Gastrocnemius medialis (tissue), 4 donors: ENCODE results near the gene NSD2. TPM values are rescaled to one million over a fixed set of nuclear protein-coding genes. Genes with fewer than 3 reads are reported as not detected.

Experiments
- ATAC-seq, 2 donors: fragments of 150-250 bp; one replicate each; pipeline ENCODE4 v1.9.1; 2016
- DNase-seq, 2 donors: peaks; one replicate each; pipeline ENCODE4 v3.0.0-alpha.2; 2019
- H3K27ac ChIP-seq, 4 donors: fragments of 200-600 bp; sonication (generic); 1 replicate in 1 of 4; 2 replicates in 3 of 4; pipeline ENCODE4 v1.5.1; 2016 to 2018; ENCODE audit warnings: mild to moderate bottlenecking in 2 of 4, moderate library complexity in 1 of 4
- H3K27me3 ChIP-seq, 3 donors: fragments of 200-600 bp; sonication (generic) in 2 of 3; 1 replicate in 1 of 3; 2 replicates in 2 of 3; pipeline versions ENCODE4 v1.5.1 to v1.6.0; 2016 to 2019; ENCODE audit warnings: mild to moderate bottlenecking in 1 of 3, moderate library complexity in 1 of 3
- H3K36me3 ChIP-seq, 2 donors: fragments of 200-600 bp; sonication (generic) in 1 of 2; one replicate each; pipeline ENCODE4 v1.5.1; 2017 to 2018
- H3K4me1 ChIP-seq, 2 donors: fragments of 200-600 bp; sonication (generic) in 1 of 2; one replicate each; pipeline ENCODE4 v1.5.1; 2016 to 2017; ENCODE audit warnings: mild to moderate bottlenecking in 2 of 2
- H3K4me3 ChIP-seq, 4 donors: fragments of 200-600 bp; sonication (generic) in 3 of 4; 1 replicate in 1 of 4; 2 replicates in 3 of 4; pipeline ENCODE4 v1.5.1; 2016 to 2019; ENCODE audit warnings: mild to moderate bottlenecking in 2 of 4
- H3K9me3 ChIP-seq, 3 donors: fragments of 200-600 bp; sonication (generic) in 2 of 3; 1 replicate in 1 of 3; 2 replicates in 2 of 3; pipeline ENCODE4 v1.5.1; 2016 to 2019
- POLR2A ChIP-seq, 2 donors: fragments of 450-650 bp; IDR thresholded peaks; one replicate each; pipeline ENCODE4 v1.6.1; 2017; ENCODE audit warnings: antibody characterized with exemption in 2 of 2, mild to moderate bottlenecking in 2 of 2, moderate library complexity in 2 of 2
- in situ Hi-C, 4 donors: fragments of 200-750 bp; cut with MboI; loops; one replicate each; pipeline versions ENCODE4 v1.15.0 to v1.8.0; 2017; ENCODE audit warnings: low sequenced_read_pairs in 4 of 4
- intact Hi-C: fragments of 100-400 bp; cut with DNase I; formaldehyde crosslinking; loops from one replicate; pipeline ENCODE4 v1.15.1; 2023; ENCODE audit warnings: low total_unique reads
- total RNA-seq, 4 donors: library from RNA; depleted of rRNA; stranded (reverse); fragments of >200 nt; gene quantifications; one replicate each; pipeline versions ENCODE4 v1.1.0 to v1.2.3, GENCODE V29; 2016
- TF ChIP-seq, protein P1 (sequence below), 5 experiments: fragments of 450-650 bp in 3 of 5; fragments of 200-600 bp in 2 of 5; sonication (generic) in 2 of 5; IDR thresholded peaks in 4 of 5; conservative IDR thresholded peaks in 1 of 5; 1 replicate in 4 of 5; 2 replicates in 1 of 5; pipeline ENCODE4 v1.5.1; 2016 to 2019; ENCODE audit warnings: antibody characterized with exemption in 5 of 5, mild to moderate bottlenecking in 3 of 5, moderate library complexity in 3 of 5

Gene NSD2
- total RNA-seq, 4 donors from 2014 or later: 14.8 to 21.3 (median 16.8) TPM

DNA sequence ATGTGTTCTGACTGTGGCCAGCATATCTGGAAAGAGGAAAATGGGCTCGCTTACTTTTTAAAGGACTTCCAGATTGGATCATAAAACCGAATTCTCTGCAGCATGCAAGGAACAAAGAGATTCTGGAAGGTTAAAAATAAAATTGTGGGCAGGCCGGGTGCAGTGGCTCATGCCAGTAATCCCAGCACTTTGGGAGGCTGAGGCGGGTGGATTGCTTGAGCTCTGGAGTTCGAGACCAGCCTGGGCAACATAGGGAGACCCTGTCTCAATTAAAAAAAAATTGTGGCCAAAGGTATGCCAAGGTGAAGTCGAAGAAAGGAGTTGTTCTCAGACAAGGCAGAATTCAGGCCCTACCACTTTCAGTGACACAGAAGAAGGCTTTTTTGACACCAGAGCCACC lies 99.7 kb downstream of the NSD2 start:
- H3K9me3 ChIP-seq: no peaks in the 10 kb centered on the region
- H3K4me3 ChIP-seq: no peak overlapping the region
- intact Hi-C loops: no loop called here
- H3K27ac ChIP-seq: no peak overlapping the region
- TF ChIP-seq, protein P1, sequence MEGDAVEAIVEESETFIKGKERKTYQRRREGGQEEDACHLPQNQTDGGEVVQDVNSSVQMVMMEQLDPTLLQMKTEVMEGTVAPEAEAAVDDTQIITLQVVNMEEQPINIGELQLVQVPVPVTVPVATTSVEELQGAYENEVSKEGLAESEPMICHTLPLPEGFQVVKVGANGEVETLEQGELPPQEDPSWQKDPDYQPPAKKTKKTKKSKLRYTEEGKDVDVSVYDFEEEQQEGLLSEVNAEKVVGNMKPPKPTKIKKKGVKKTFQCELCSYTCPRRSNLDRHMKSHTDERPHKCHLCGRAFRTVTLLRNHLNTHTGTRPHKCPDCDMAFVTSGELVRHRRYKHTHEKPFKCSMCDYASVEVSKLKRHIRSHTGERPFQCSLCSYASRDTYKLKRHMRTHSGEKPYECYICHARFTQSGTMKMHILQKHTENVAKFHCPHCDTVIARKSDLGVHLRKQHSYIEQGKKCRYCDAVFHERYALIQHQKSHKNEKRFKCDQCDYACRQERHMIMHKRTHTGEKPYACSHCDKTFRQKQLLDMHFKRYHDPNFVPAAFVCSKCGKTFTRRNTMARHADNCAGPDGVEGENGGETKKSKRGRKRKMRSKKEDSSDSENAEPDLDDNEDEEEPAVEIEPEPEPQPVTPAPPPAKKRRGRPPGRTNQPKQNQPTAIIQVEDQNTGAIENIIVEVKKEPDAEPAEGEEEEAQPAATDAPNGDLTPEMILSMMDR (IDR thresholded peaks at IDR 0.05 in 4 of 5, conservative IDR thresholded peaks at IDR 0.05 in 1 of 5): no peak
- no peak for TF ChIP-seq POLR2A (IDR thresholded peaks at IDR 0.05)
- H3K36me3 ChIP-seq: peaks cover 0 to 16% of the 10 kb centered on the region in 2 donors
- ATAC-seq: no peak
- no peaks in the 10 kb centered on the region for H3K4me1 ChIP-seq
- no peaks in the 10 kb centered on the region for H3K27me3 ChIP-seq
- DNase-seq: no peak
- in situ Hi-C loops: no loop called here

DNA sequence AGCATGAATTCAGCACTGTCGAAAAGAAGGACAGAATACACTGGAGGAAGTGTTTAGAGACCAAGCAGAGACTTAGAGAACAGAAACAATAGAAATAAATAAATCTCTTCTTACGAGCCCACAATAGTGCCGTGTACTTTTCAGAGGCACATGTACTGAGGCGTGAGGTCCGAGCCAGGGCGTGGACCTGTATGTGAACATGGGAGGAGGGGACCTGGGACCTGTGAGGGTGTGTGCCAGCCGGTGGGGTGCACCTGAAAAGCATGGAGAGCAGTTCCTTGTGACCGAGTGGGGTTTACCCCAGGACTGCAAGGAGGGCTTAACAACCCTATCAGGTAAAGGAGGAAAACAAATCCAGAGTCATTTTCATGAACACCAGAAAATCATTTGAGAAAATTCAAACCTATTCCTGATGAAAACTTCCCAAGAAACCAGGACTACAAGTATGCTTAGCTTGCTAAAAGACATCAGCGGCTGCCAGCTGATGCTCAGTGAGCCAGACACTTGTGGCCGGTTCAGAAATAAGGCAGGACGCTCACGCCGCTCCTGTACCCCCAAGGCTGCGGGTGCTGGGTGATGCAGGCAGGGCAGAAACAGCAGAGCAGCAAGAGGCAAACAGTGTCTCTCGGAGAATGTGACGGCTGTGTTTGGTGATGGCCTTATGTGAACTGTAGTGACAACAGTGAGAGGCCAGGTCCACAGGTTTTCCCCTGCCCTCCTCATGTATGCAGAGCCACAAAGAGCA lies 100.4 kb downstream of the NSD2 start:
- Histone ChIP-seq H3K27me3 (no peaks in the 10 kb centered on the region), H3K27ac (no peak overlapping the region), H3K36me3 (peaks cover 0 to 23% of the 10 kb centered on the region in 2 donors), H3K9me3 (no peaks in the 10 kb centered on the region), H3K4me1 (no peaks in the 10 kb centered on the region), H3K4me3 (no peak overlapping the region)
- in situ Hi-C loops: no loop called here
- intact Hi-C loops: no loop called here
- ATAC-seq (no peak), DNase-seq (no peak)
- no peak for TF ChIP-seq POLR2A (IDR thresholded peaks at IDR 0.05)
- TF ChIP-seq, protein P1 (IDR thresholded peaks at IDR 0.05 in 4 of 5, conservative IDR thresholded peaks at IDR 0.05 in 1 of 5): no peak

- Histone ChIP-seq H3K4me1 (no peaks in the 10 kb centered on the region), H3K4me3 (no peak overlapping the region), H3K27me3 (no peaks in the 10 kb centered on the region), H3K9me3 (no peaks in the 10 kb centered on the region), H3K36me3 (peaks cover 0 to 29% of the 10 kb centered on the region in 2 donors), H3K27ac (no peak overlapping the region)
- intact Hi-C loops: no loop called here
- no peak for TF ChIP-seq POLR2A (IDR thresholded peaks at IDR 0.05)
- TF ChIP-seq, protein P1 (IDR thresholded peaks at IDR 0.05 in 4 of 5, conservative IDR thresholded peaks at IDR 0.05 in 1 of 5): no peak
- no peak for DNase-seq
- ATAC-seq: no peak
- in situ Hi-C loops: no loop called here
Observed at GRCh38 chr4:1972414-1972813, 101.2 kb downstream of the NSD2 start.

GRCh38 chr4:1973218-1973617 lies 102.0 kb downstream of the NSD2 start:
- Histone ChIP-seq H3K27me3 (no peaks in the 10 kb centered on the region), H3K36me3 (peaks cover 0 to 33% of the 10 kb centered on the region in 2 donors), H3K9me3 (no peaks in the 10 kb centered on the region), H3K4me1 (no peaks in the 10 kb centered on the region), H3K4me3 (no peak overlapping the region), H3K27ac (no peak overlapping the region)
- DNase-seq (no peak), ATAC-seq (no peak)
- in situ Hi-C loops (no loop called here), intact Hi-C loops (no loop called here)
- TF ChIP-seq, protein P1 (IDR thresholded peaks at IDR 0.05 in 4 of 5, conservative IDR thresholded peaks at IDR 0.05 in 1 of 5): no peak
- no peak for TF ChIP-seq POLR2A (IDR thresholded peaks at IDR 0.05)
